ENCODE results near the gene NPRL2. TPM values are rescaled to one million over a fixed set of nuclear protein-coding genes. Genes with fewer than 3 reads are reported as not detected.

The NPRL2 gene
- total and polyA plus RNA-seq, 2 donors (not counting 3 experiments of a cell fraction or from before 2014, with no cell fraction given): 13.4 to 30.6 TPM

GRCh38 chr3:50388720-50389413 is 38.3 kb upstream of the NPRL2 start:
- H3K79me2 ChIP-seq (ENCODE audit: control insufficient read depth, insufficient read depth, low read length): no peaks in the 10 kb centered on the region
- DNase-seq (ENCODE audit: low read depth, low spot score) (no peak), FAIRE-seq (no peak)
- no TSS peak for BruUV-seq (replicated peaks)
- ChIA-PET POLR2A (no interaction called here), CTCF (no interaction called here)
- H3K4me1 ChIP-seq (ENCODE audit: control insufficient read depth, extremely low read depth, insufficient read depth, low read length): no peaks in the 10 kb centered on the region
- dilution Hi-C loops (cut with MboI; ENCODE audit: extremely low pct_ligation_motif_present, low sequenced_read_pairs): no loop called here
- H3K36me3 ChIP-seq (ENCODE audit: control insufficient read depth in 2 of 2, extremely low read depth in 1 of 2, insufficient read depth in 2 of 2, low read length in 2 of 2): no peaks in the 10 kb centered on the region
- H3K27me3 ChIP-seq (ENCODE audit: control insufficient read depth in 2 of 2, insufficient read depth in 2 of 2, low read length in 2 of 2): no peaks in the 10 kb centered on the region
- no peaks in the 10 kb centered on the region for H4K20me1 ChIP-seq (replicated peaks; ENCODE audit: control insufficient read depth, extremely low read depth, insufficient read depth, low read length)
- no peaks in the 10 kb centered on the region for H3K9me3 ChIP-seq (replicated peaks; ENCODE audit: control insufficient read depth, insufficient read depth, low read length)
- H3K9ac ChIP-seq (replicated peaks; ENCODE audit: extremely low read depth, insufficient read depth, low read length): no peak overlapping the region
- intact Hi-C loops (cut with micrococcal nuclease): loop anchor here (1.0 kb wide), 1 partner anchor 42 kb away; no protein-coding TSS in a partner anchor
- no peak overlapping the region for H2AFZ ChIP-seq (ENCODE audit: low read depth, low read length)
- H3K9me1 ChIP-seq (replicated peaks; ENCODE audit: control insufficient read depth, extremely low read depth, insufficient read depth, low read length): no peaks in the 10 kb centered on the region
- H3K27ac ChIP-seq (ENCODE audit: insufficient read depth, low read depth, low read length): no peak overlapping the region
- no peak overlapping the region for H3K4me3 ChIP-seq (replicated peaks in 1 of 3; ENCODE audit: insufficient read depth in 1 of 3, low read depth in 1 of 3, low read length in 3 of 3)
- TF ChIP-seq CTCF (IDR thresholded peaks at IDR 0.05; ENCODE audit: extremely low read depth in 1 of 2, insufficient read depth in 1 of 2, low read depth in 1 of 2, low read length in 2 of 2) (peak in 1 of 2 donors; percentile 1), POLR2A (IDR thresholded peaks at IDR 0.05; ENCODE audit: low read depth, low read length) (no peak)
- H3K4me2 ChIP-seq (ENCODE audit: insufficient read depth, low read length): no peak overlapping the region

GRCh38 chr3:50388016-50388719 is 37.6 kb upstream of the NPRL2 start:
- no peaks in the 10 kb centered on the region for H3K36me3 ChIP-seq (ENCODE audit: control insufficient read depth in 2 of 2, extremely low read depth in 1 of 2, insufficient read depth in 2 of 2, low read length in 2 of 2)
- H3K9me1 ChIP-seq (replicated peaks; ENCODE audit: control insufficient read depth, extremely low read depth, insufficient read depth, low read length): no peaks in the 10 kb centered on the region
- dilution Hi-C loops (cut with MboI; ENCODE audit: extremely low pct_ligation_motif_present, low sequenced_read_pairs): no loop called here
- H3K79me2 ChIP-seq (ENCODE audit: control insufficient read depth, insufficient read depth, low read length): no peaks in the 10 kb centered on the region
- no peaks in the 10 kb centered on the region for H3K4me1 ChIP-seq (ENCODE audit: control insufficient read depth, extremely low read depth, insufficient read depth, low read length)
- intact Hi-C loops (cut with micrococcal nuclease): loop anchor here (1.0 kb wide), 1 partner anchor 41 kb away; no protein-coding TSS in a partner anchor
- no peak for DNase-seq (ENCODE audit: low read depth, low spot score)
- H2AFZ ChIP-seq (ENCODE audit: low read depth, low read length): no peak overlapping the region
- no peaks in the 10 kb centered on the region for H3K9me3 ChIP-seq (replicated peaks; ENCODE audit: control insufficient read depth, insufficient read depth, low read length)
- H3K9ac ChIP-seq (replicated peaks; ENCODE audit: extremely low read depth, insufficient read depth, low read length): no peak overlapping the region
- no peak for FAIRE-seq
- no peak overlapping the region for H3K27ac ChIP-seq (ENCODE audit: insufficient read depth, low read depth, low read length)
- BruUV-seq (replicated peaks): no TSS peak
- no peak overlapping the region for H3K4me3 ChIP-seq (replicated peaks in 1 of 3; ENCODE audit: insufficient read depth in 1 of 3, low read depth in 1 of 3, low read length in 3 of 3)
- no peak overlapping the region for H3K4me2 ChIP-seq (ENCODE audit: insufficient read depth, low read length)
- no peaks in the 10 kb centered on the region for H3K27me3 ChIP-seq (ENCODE audit: control insufficient read depth in 2 of 2, insufficient read depth in 2 of 2, low read length in 2 of 2)
- ChIA-PET CTCF (interaction anchor here (1.2 kb wide), 1 partner anchor 18 kb away, joined by 5 read pairs; no protein-coding TSS in a partner anchor), POLR2A (no interaction called here)
- TF ChIP-seq POLR2A (IDR thresholded peaks at IDR 0.05; ENCODE audit: low read depth, low read length) (no peak), CTCF (IDR thresholded peaks at IDR 0.05; ENCODE audit: extremely low read depth in 1 of 2, insufficient read depth in 1 of 2, low read depth in 1 of 2, low read length in 2 of 2) (peak; percentile 4 to 34), POLR2AphosphoS5 (IDR thresholded peaks at IDR 0.05; ENCODE audit: insufficient read depth, low read depth, low read length) (no peak)
- H4K20me1 ChIP-seq (replicated peaks; ENCODE audit: control insufficient read depth, extremely low read depth, insufficient read depth, low read length): no peaks in the 10 kb centered on the region
